CD4-positive, CD25-positive, alpha-beta regulatory T cell (primary cell): ENCODE data around the gene PCGF3. TPM values are rescaled to one million over a fixed set of nuclear protein-coding genes. Genes with fewer than 3 reads are reported as not detected.
A peak's percentile ranks its signal among the peaks of the same experiment; 100 is the strongest.

ENCODE experiments used
- ATAC-seq, 2 donors: fragments of 150-1000 bp; cut with Tn5 transposase; one replicate each; pipeline ENCODE4 v1.10.0; 2021; ENCODE audit warnings: low read depth in 2 of 2, moderate number of reproducible peaks in 2 of 2, moderate library complexity in 1 of 2
- DNase-seq, 3 donors: peaks; one replicate each; pipeline versions ENCODE4 v3.0.0 to v3.0.0-alpha.2; 2012 to 2022; ENCODE audit warnings: mixed read lengths in 1 of 3
- H3K27ac ChIP-seq: one replicate; pipeline ENCODE4 v1.7.0; 2013; ENCODE audit warnings: mild to moderate bottlenecking, low read length; ENCODE audit not compliant: insufficient read depth, poor library complexity, severe bottlenecking
- H3K27me3 ChIP-seq: one replicate; pipeline ENCODE4 v1.7.0; 2013; ENCODE audit warnings: low read length; ENCODE audit not compliant: control insufficient read depth, insufficient read depth
- H3K36me3 ChIP-seq: one replicate; pipeline ENCODE4 v1.7.0; 2013; ENCODE audit warnings: mild to moderate bottlenecking, low read length, moderate library complexity; ENCODE audit not compliant: control insufficient read depth, insufficient read depth
- H3K4me1 ChIP-seq: 2 replicates; pipeline ENCODE4 v1.7.0; 2013; ENCODE audit warnings: mild to moderate bottlenecking, low read length; ENCODE audit not compliant: insufficient read depth, control insufficient read depth, poor library complexity, severe bottlenecking
- H3K4me3 ChIP-seq: one replicate; pipeline ENCODE4 v1.7.0; 2013; ENCODE audit warnings: low read depth, mild to moderate bottlenecking, low read length, moderate library complexity
- H3K9me3 ChIP-seq, 2 experiments: 1 replicate in 1 of 2; 2 replicates in 1 of 2; pipeline ENCODE4 v1.7.0; 2013; ENCODE audit warnings: low read length in 2 of 2, mild to moderate bottlenecking in 1 of 2, moderate library complexity in 1 of 2; ENCODE audit not compliant: control insufficient read depth in 2 of 2
- H3K27ac Mint-ChIP-seq, 3 donors: one replicate each; pipeline ENCODE4 v1.8.0; 2020 to 2022; ENCODE audit warnings: mild to moderate bottlenecking in 3 of 3, mixed read lengths in 3 of 3, moderate library complexity in 2 of 3
- H3K27me3 Mint-ChIP-seq: one replicate; pipeline ENCODE4 v1.8.0; 2022; ENCODE audit warnings: mild to moderate bottlenecking, mixed read lengths
- H3K36me3 Mint-ChIP-seq: one replicate; pipeline ENCODE4 v1.8.0; 2020; ENCODE audit warnings: mixed read lengths
- H3K4me1 Mint-ChIP-seq, 4 donors: one replicate each; pipeline ENCODE4 v1.8.0; 2020 to 2022; ENCODE audit warnings: mixed read lengths in 4 of 4, mild to moderate bottlenecking in 1 of 4
- H3K4me3 Mint-ChIP-seq, 4 donors: one replicate each; pipeline ENCODE4 v1.8.0; 2020 to 2022; ENCODE audit warnings: mild to moderate bottlenecking in 4 of 4, mixed read lengths in 4 of 4, moderate library complexity in 3 of 4
- H3K9me3 Mint-ChIP-seq, 7 donors: one replicate each; pipeline ENCODE4 v1.8.0; 2020 to 2022; ENCODE audit warnings: mixed read lengths in 7 of 7, mild to moderate bottlenecking in 3 of 7, moderate library complexity in 2 of 7
- polyA plus RNA-seq, 4 donors: library from polyadenylated mRNA; unstranded; fragments of 300-500 nt; fragmentation: Illumina TruSeq; gene quantifications; one replicate each; pipeline ENCODE4 v1.2.3, GENCODE V29; 2021
- total RNA-seq: library from RNA; stranded (reverse); gene quantifications from one replicate; pipeline ENCODE4 v1.2.3, GENCODE V29; 2022

The PCGF3 gene, protein sequence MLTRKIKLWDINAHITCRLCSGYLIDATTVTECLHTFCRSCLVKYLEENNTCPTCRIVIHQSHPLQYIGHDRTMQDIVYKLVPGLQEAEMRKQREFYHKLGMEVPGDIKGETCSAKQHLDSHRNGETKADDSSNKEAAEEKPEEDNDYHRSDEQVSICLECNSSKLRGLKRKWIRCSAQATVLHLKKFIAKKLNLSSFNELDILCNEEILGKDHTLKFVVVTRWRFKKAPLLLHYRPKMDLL
- total RNA-seq (71.8 TPM), polyA plus RNA-seq (1 to 10 TPM; 3.2 to 6.1 (median 4.6) TPM)

DNA sequence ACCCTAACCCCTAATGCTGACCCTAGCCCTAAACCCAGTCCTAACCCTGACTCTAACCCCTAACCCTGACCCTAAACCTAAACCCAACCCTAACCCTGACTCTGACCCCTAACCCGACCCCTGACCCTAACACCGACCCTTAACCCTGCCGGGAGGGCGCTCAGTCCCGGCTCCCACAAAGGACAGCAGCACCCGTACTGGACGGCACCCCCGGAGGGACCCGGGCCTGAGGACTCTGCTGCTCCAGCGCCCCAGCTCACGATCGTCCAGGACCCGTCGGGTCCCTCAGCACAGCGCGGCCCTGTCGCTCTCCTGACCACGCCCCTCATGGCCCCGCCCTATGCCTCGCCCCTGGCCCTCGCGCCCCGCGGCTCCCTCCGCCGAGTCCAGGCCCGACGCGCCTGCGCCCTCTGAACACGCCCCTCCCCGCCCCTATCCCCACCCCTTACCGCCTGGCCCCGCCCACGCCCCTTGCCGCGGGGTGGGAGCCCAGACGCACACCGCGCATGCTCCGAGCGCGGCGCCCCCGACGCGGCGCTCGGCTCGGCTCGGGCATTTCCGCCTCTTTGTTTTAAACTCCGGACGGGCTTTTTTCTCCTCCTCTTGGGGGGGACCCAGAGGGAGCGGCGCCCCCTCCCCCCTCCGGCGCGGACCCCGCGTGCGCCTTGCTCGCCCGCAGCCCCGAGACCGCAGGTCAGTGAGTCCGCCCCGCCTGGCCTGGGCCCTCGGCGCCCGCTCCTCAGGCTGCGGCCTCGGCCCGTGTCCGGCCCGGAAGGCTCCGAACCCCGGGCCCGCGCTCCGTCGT, at the start of gene PCGF3:
Gene PCGF3 (plus strand): TSS at position 555 of the 805 bp plus-strand sequence. CDS start 27,849 bp downstream, outside the sequence.
- no peaks in the 10 kb centered on the region for H3K36me3 ChIP-seq
- Mint-ChIP-seq H3K4me3 (peak within 1 kb of the TSS; percentile 83 to 95 (median 90)), H3K4me1 (peaks cover 9 to 28% (median 19%) of the 10 kb centered on the region in 4 donors), H3K9me3 (no peaks in the 10 kb centered on the region), H3K27ac (peak within 1 kb of the TSS; percentile 26 to 83 (median 56)), H3K27me3 (no peaks in the 10 kb centered on the region), H3K36me3 (peaks cover 6% of the 10 kb centered on the region)
- peak within 1 kb of the TSS; percentile 71 for H3K4me3 ChIP-seq
- no peaks in the 10 kb centered on the region for H3K9me3 ChIP-seq
- DNase-seq (peak; percentile 93 to 94 (median 93)), ATAC-seq (peak; percentile 94 to 97)
- no peaks in the 10 kb centered on the region for H3K27me3 ChIP-seq
- H3K4me1 ChIP-seq: peaks cover 34% of the 10 kb centered on the region
- H3K27ac ChIP-seq: peak within 1 kb of the TSS; percentile 67

DNA sequence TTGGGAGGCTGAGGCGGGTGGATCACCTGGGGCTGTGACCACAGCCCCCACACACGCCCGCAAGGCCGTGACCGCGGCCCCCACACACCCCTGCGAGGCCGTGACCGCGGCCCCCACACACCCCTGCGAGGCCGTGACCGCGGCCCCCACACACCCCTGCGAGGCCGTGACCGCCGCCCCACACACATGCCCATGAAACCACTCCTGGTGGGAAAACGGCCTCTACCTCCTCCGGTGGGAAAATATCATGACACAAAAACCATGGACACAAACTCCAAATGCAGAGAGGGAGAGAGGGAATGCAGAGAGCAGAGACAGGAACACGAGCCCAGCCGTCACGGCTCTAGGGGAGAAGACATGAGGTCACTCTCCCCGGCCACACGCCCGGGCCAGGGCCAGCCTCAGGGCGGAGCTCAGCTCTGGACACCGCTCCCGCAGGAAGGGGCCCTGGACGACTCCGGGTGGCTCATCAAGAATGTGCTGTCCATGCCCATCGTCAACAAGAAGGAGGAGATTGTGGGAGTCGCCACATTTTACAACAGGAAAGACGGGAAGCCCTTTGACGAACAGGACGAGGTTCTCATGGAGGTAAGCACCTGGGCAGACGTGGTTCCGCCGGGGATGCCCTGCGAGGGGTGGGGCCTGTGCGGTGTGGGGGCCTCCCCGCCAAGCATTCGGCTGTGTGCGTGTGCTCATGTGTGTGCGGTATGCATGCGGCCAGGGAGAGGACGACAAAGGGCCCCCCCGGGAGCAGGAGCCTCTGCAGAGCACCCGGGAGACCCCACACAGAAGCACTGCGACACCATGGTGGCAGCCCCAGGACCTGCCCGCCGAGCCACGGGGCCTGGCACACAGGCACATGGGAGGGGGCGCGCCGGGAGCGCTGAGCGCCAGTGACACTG, 48.9 kb upstream of the PCGF3 start:
- Mint-ChIP-seq H3K4me3 (peak overlapping the region in 1 of 4 donors; percentile 75), H3K27me3 (no peaks in the 10 kb centered on the region), H3K4me1 (no peaks in the 10 kb centered on the region), H3K36me3 (peaks cover 13% of the 10 kb centered on the region), H3K27ac (peak overlapping the region in 1 of 3 donors; percentile 32), H3K9me3 (no peaks in the 10 kb centered on the region)
- Histone ChIP-seq H3K4me1 (no peaks in the 10 kb centered on the region), H3K27me3 (no peaks in the 10 kb centered on the region), H3K27ac (no peak overlapping the region), H3K36me3 (no peaks in the 10 kb centered on the region), H3K9me3 (no peaks in the 10 kb centered on the region), H3K4me3 (no peak overlapping the region)
- DNase-seq (no peak), ATAC-seq (no peak)

DNA sequence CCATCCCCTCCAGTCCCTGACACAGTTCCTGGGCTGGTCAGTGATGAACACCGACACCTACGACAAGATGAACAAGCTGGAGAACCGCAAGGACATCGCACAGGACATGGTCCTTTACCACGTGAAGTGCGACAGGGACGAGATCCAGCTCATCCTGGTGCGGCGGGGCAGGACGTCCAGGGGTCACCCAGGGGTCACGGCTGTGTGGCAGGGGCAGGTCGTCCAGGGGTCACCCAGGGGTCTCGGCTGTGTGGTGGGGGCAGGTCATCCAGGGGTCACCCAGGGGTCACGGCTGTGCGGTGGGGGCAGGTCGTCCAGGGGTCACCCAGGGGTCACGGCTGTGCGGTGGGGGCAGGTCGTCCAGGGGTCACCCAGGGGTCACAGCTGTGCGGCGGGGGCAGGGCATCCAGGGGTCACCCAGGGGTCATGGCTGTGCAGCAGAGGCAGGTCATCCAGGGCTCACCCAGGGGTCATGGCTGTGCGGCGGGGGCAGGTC, 48.2 kb upstream of the PCGF3 start:
- H3K4me3 Mint-ChIP-seq: no peak overlapping the region
- no peaks in the 10 kb centered on the region for H3K27me3 Mint-ChIP-seq

DNA sequence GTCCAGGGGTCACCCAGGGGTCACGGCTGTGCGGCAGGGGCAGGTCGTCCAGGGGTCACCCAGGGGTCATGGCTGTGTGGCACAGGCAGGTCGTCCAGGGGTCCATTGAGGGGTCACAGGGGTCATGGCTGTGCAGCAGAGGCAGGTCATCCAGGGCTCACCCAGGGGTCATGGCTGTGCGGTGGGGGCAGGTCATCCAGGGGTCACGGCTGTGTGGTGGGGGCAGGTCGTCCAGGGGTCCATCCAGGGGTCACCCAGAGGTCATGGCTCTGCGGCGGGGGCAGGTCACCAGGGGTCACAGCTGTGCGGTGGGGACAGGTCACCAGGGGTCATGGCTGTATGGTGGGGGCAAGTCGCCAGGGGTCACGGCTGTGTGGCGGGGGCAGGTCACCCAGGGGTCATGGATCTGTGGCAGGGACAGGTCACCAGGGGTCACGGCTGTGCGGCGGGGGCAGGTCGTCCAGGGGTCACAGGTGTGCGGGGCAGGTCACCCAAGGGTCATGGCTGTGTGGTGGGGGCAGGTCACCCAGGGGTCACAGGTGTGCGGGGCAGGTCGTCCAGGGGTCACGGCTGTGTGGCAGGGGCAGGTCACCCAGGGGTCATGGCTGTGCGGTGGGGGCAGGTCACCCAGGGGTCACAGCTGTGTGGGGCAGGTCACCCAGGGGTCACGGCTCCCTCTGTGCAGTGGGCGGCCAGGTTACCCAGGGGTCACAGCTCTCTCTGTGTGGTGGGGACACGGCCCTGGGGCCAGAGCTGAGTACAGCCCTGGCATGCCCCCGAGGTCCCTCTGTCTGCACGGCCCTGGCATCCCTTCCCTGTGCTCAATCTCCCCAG, 47.6 kb upstream of the PCGF3 start:
- no peak overlapping the region for H3K27ac ChIP-seq
- no peak overlapping the region for H3K4me3 ChIP-seq
- DNase-seq: no peak
- Mint-ChIP-seq H3K27ac (no peak overlapping the region), H3K9me3 (no peaks in the 10 kb centered on the region), H3K4me3 (no peak overlapping the region), H3K4me1 (no peaks in the 10 kb centered on the region), H3K27me3 (no peaks in the 10 kb centered on the region), H3K36me3 (peaks cover 17% of the 10 kb centered on the region)
- H3K9me3 ChIP-seq: no peaks in the 10 kb centered on the region
- no peaks in the 10 kb centered on the region for H3K27me3 ChIP-seq
- no peak for ATAC-seq
- H3K4me1 ChIP-seq: peaks cover 2% of the 10 kb centered on the region
- no peaks in the 10 kb centered on the region for H3K36me3 ChIP-seq

More for the DNA sequence above, 48.2 kb upstream of the PCGF3 start:
- Mint-ChIP-seq H3K36me3 (peaks cover 17% of the 10 kb centered on the region), H3K9me3 (no peaks in the 10 kb centered on the region), H3K4me1 (no peaks in the 10 kb centered on the region), H3K27ac (no peak overlapping the region)
- Histone ChIP-seq H3K27me3 (no peaks in the 10 kb centered on the region), H3K27ac (no peak overlapping the region), H3K9me3 (no peaks in the 10 kb centered on the region), H3K4me3 (no peak overlapping the region), H3K36me3 (no peaks in the 10 kb centered on the region), H3K4me1 (no peaks in the 10 kb centered on the region)
- DNase-seq (no peak), ATAC-seq (no peak)

DNA sequence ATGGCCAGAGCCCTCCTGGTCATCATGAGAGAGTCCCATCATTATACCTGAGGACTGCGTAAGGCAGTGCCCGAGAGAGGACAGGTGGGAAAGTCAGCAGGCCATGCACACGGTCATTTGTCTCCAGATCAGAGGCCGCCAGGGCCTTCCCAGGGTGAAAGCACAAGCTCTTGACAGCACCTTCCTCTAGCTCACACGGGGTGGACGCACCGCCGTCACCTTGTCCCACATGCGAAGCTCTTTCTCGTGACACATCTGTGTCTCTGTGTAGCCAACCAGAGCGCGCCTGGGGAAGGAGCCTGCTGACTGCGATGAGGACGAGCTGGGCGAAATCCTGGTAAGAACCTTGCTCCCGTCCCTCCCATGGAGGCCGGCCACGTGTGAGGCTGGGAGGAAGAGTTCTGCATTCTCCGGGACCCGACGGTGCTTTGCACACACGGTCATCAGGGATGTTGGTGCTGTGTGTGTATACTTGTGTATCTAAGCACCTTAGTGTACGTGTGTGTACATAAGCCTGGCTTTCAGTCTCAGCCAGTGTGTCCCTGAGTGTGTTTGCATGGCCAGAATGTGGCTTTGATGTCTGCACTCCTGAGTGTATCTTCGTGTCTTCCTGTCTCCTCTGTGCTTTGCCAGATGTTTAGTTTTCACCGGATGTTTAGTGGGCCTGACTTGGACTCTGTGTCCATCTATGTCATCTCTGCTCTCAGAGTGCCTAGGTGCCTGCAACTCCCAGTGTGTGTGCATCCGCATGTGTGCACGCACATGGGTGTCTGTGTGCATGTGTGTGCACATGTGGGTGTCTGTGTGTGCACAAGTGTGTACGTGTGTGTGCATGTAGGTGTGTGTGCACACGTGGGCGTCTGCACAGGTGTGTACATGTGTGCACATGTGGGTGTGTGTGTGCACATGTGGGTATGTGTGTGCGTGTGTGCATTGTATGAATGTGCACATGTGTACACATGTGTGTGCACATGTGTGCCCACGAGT, 46.7 kb upstream of the PCGF3 start:
- no peak for DNase-seq

DNA sequence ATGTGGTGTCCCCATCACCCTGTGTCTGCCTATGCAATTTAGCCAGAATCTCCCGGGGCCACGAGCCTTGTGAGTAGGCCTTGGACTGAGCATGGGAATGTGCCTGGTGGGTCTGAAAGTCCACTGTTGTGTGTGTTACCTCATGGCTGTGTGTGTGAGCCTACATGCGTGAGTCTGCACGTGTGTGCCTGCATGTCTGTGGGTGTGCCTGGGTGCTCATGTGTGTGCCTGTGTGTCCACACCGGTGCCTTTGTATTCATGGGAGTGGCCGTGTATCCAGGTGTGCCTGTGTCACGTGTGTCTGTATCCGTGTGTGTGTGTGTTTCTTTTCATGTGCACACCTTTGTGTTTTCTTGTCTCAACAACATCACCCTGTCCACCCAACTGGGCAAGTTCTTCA, 45.8 kb upstream of the PCGF3 start:
- Mint-ChIP-seq H3K9me3 (peaks cover 0 to 1% (median 0%) of the 10 kb centered on the region in 7 donors), H3K36me3 (peaks cover 17% of the 10 kb centered on the region), H3K4me1 (peaks cover 0 to 9% (median 5%) of the 10 kb centered on the region in 4 donors), H3K27ac (no peak overlapping the region), H3K4me3 (peak overlapping the region in 3 of 4 donors; percentile 52 to 85 (median 54)), H3K27me3 (no peaks in the 10 kb centered on the region)
- Histone ChIP-seq H3K4me1 (peaks cover 8% of the 10 kb centered on the region), H3K27me3 (no peaks in the 10 kb centered on the region), H3K27ac (no peak overlapping the region), H3K36me3 (no peaks in the 10 kb centered on the region), H3K9me3 (no peaks in the 10 kb centered on the region), H3K4me3 (no peak overlapping the region)
- no peak for ATAC-seq
- DNase-seq: no peak

More for the DNA sequence above, 46.7 kb upstream of the PCGF3 start:
- H3K4me3 ChIP-seq: no peak overlapping the region
- no peaks in the 10 kb centered on the region for H3K9me3 ChIP-seq
- H3K27ac Mint-ChIP-seq: no peak overlapping the region
- no peak for ATAC-seq
- peaks cover 17% of the 10 kb centered on the region for H3K36me3 Mint-ChIP-seq
- peaks cover 0 to 1% (median 0%) of the 10 kb centered on the region in 4 donors for H3K4me1 Mint-ChIP-seq
- H3K27ac ChIP-seq: no peak overlapping the region
- peaks cover 0 to under 1% (median 0%) of the 10 kb centered on the region in 7 donors for H3K9me3 Mint-ChIP-seq
- peaks cover 8% of the 10 kb centered on the region for H3K4me1 ChIP-seq
- H3K27me3 Mint-ChIP-seq: no peaks in the 10 kb centered on the region
- H3K27me3 ChIP-seq: no peaks in the 10 kb centered on the region
- H3K4me3 Mint-ChIP-seq: peak overlapping the region in 1 of 4 donors; percentile 67
- no peaks in the 10 kb centered on the region for H3K36me3 ChIP-seq
